Endodermal cell (in vitro differentiated cells): ENCODE measurements around the gene LAMA2. TPM values are rescaled to one million over a fixed set of nuclear protein-coding genes. Genes with fewer than 3 reads are reported as not detected.

Experiments used
- DNase-seq: peaks from one replicate; pipeline ENCODE4 v3.0.0-alpha.2; 2017
- H3K27ac ChIP-seq: 2 replicates; pipeline ENCODE4 v1.5.1; 2013; ENCODE audit warnings: mild to moderate bottlenecking, low read depth, low read length, moderate library complexity
- H3K27me3 ChIP-seq: 2 replicates; pipeline ENCODE4 v1.6.1; 2013; ENCODE audit warnings: mild to moderate bottlenecking, low read length, moderate library complexity; ENCODE audit not compliant: insufficient read depth, control insufficient read depth, poor library complexity, severe bottlenecking
- H3K36me3 ChIP-seq: 2 replicates; pipeline ENCODE4 v1.7.0; 2013; ENCODE audit warnings: mild to moderate bottlenecking, low read length, moderate library complexity; ENCODE audit not compliant: control insufficient read depth, insufficient read depth
- H3K4me1 ChIP-seq: one replicate; pipeline ENCODE4 v1.7.0; 2013; ENCODE audit warnings: low read length; ENCODE audit not compliant: control insufficient read depth, insufficient read depth
- H3K4me3 ChIP-seq: 2 replicates; pipeline ENCODE4 v1.5.1; 2013; ENCODE audit warnings: mild to moderate bottlenecking, low read length, moderate library complexity
- H3K9ac ChIP-seq: 2 replicates; pipeline ENCODE4 v1.6.1; 2013; ENCODE audit warnings: mild to moderate bottlenecking, low read length, moderate library complexity; ENCODE audit not compliant: poor library complexity, severe bottlenecking; ENCODE audit errors: extremely low read depth
- H3K9me3 ChIP-seq: 2 replicates; pipeline ENCODE4 v1.6.1; 2013; ENCODE audit warnings: mild to moderate bottlenecking, low read length, moderate library complexity; ENCODE audit not compliant: control insufficient read depth
- H3K27ac Mint-ChIP-seq: 2 replicates; pipeline ENCODE4 v1.8.0; 2020; ENCODE audit warnings: mixed read lengths
- H3K27me3 Mint-ChIP-seq: 2 replicates; pipeline ENCODE4 v1.8.0; 2021; ENCODE audit warnings: mild to moderate bottlenecking, mixed read lengths; ENCODE audit not compliant: insufficient read depth
- H3K36me3 Mint-ChIP-seq: 2 replicates; pipeline ENCODE4 v1.8.0; 2020; ENCODE audit warnings: low read depth, mixed read lengths
- H3K4me1 Mint-ChIP-seq: 2 replicates; pipeline ENCODE4 v1.8.0; 2020; ENCODE audit warnings: mixed read lengths
- H3K4me3 Mint-ChIP-seq: 2 replicates; pipeline ENCODE4 v1.8.0; 2020; ENCODE audit warnings: mild to moderate bottlenecking, moderate library complexity, mixed read lengths
- H3K9me3 Mint-ChIP-seq: 2 replicates; pipeline ENCODE4 v1.8.0; 2020; ENCODE audit warnings: mild to moderate bottlenecking, mixed read lengths
- WGBS, 2 experiments: methylation state at CpG; one replicate each; pipeline versions ENCODE4 v1.1.5 to v1.1.7; 2013; ENCODE audit warnings: missing lambda C conversion rate in 2 of 2, mixed read lengths in 1 of 2; ENCODE audit not compliant: insufficient coverage in 1 of 2, insufficient read length in 1 of 2; 5-methylcytosine and 5-hydroxymethylcytosine counted together
- total RNA-seq, 2 donors: library from RNA; stranded (reverse); fragmentation: NEBNext Ultra II Directional in 1 of 2; extraction: Animal tissue kit (Norgen Biotek cat#: 25700) in 1 of 2; gene quantifications; 2 replicates in 1 of 2; 3 replicates in 1 of 2; pipeline ENCODE4 v1.2.1, GENCODE V29; 2021
- TF ChIP-seq, protein P1 (sequence below): fragments of 200-600 bp; sonication (generic); conservative IDR thresholded peaks from 2 replicates; pipeline ENCODE4 v1.5.0; 2021; ENCODE audit warnings: antibody characterized with exemption, mild to moderate bottlenecking

Gene LAMA2
- total RNA-seq, 2 donors from 2014 or later, result 2.3 to 4.1 TPM

DNA sequence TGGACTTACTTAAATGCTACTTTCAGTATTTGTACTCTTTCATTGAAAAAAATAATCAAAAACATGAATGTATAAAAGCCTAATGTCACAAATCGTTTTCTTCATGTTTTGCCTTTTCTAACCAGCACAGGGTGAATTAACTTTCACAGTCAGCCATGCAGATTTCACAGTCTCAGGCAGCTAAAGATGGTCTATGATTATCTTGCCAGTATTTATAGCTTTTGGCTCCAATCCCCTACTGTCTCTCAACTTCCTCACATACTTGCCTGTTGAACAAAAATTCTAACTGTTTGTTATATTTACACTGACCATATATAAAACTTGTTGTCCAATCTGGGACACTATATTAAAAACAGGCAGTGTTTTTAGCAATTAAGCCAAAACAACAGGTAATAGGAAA, 468.9 kb downstream of the LAMA2 start:
- Mint-ChIP-seq H3K36me3 (no peaks in the 10 kb centered on the region), H3K27me3 (no peaks in the 10 kb centered on the region), H3K4me3 (no peak overlapping the region), H3K4me1 (peaks cover 15% of the 10 kb centered on the region), H3K9me3 (no peaks in the 10 kb centered on the region), H3K27ac (no peak overlapping the region)
- 86 to 87% methylated on average over 1 of the region's 1 CpG for WGBS, 2 experiments
- H3K9me3 ChIP-seq, result no peaks in the 10 kb centered on the region
- H3K4me3 ChIP-seq, result no peak overlapping the region
- H3K4me1 ChIP-seq, result no peaks in the 10 kb centered on the region
- DNase-seq, result no peak
- H3K27ac ChIP-seq, result no peak overlapping the region
- no peak overlapping the region for H3K9ac ChIP-seq
- TF ChIP-seq, protein P1, sequence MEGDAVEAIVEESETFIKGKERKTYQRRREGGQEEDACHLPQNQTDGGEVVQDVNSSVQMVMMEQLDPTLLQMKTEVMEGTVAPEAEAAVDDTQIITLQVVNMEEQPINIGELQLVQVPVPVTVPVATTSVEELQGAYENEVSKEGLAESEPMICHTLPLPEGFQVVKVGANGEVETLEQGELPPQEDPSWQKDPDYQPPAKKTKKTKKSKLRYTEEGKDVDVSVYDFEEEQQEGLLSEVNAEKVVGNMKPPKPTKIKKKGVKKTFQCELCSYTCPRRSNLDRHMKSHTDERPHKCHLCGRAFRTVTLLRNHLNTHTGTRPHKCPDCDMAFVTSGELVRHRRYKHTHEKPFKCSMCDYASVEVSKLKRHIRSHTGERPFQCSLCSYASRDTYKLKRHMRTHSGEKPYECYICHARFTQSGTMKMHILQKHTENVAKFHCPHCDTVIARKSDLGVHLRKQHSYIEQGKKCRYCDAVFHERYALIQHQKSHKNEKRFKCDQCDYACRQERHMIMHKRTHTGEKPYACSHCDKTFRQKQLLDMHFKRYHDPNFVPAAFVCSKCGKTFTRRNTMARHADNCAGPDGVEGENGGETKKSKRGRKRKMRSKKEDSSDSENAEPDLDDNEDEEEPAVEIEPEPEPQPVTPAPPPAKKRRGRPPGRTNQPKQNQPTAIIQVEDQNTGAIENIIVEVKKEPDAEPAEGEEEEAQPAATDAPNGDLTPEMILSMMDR, result no peak
- no peaks in the 10 kb centered on the region for H3K36me3 ChIP-seq
- no peaks in the 10 kb centered on the region for H3K27me3 ChIP-seq

DNA sequence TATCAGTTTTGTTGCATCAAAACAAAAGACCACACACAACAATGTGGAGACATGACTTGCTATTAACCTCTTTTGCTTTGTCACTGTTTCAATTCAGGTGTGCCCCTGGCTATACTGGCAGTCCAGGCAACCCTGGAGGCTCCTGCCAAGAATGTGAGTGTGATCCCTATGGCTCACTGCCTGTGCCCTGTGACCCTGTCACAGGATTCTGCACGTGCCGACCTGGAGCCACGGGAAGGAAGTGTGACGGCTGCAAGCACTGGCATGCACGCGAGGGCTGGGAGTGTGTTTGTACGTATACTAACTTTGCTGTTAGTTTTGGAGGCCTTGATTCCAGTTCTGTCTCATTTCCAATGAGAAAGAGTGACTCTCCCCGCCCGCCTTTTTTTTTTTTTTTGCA, 470.1 kb downstream of the LAMA2 start:
- no peaks in the 10 kb centered on the region for H3K27me3 Mint-ChIP-seq
- no peaks in the 10 kb centered on the region for H3K9me3 Mint-ChIP-seq
- TF ChIP-seq, protein P1, result no peak
- Histone ChIP-seq H3K9me3 (no peaks in the 10 kb centered on the region), H3K27me3 (no peaks in the 10 kb centered on the region), H3K9ac (no peak overlapping the region), H3K4me3 (no peak overlapping the region), H3K4me1 (no peaks in the 10 kb centered on the region), H3K36me3 (no peaks in the 10 kb centered on the region), H3K27ac (no peak overlapping the region)
- H3K4me3 Mint-ChIP-seq, result no peak overlapping the region
- 89 to 90% methylated on average over 6 to 9 of the region's 9 CpGs for WGBS, 2 experiments
- DNase-seq, result no peak
- H3K27ac Mint-ChIP-seq, result no peak overlapping the region
- H3K36me3 Mint-ChIP-seq, result no peaks in the 10 kb centered on the region
- H3K4me1 Mint-ChIP-seq, result peaks cover 15% of the 10 kb centered on the region

DNA sequence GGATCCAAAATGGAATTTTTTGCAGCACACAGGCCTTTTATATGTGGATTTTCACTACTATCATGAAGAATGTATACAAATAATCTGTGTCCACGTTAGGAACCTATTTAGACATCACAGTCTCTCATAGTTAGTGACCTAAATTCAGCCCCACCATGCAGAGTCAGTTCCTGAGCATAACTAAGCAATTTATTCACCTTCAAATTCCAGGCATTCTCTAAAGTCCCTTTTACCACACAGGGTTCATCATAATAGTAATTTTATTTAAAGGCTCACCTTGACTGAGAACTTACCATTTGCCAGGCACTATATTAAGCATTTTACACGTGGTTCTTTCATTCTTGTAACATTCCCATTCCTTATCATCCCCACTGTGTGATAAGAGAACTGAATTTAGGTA, 473.2 kb downstream of the LAMA2 start:
- no peak overlapping the region for H3K27ac Mint-ChIP-seq
- H3K4me1 Mint-ChIP-seq, result peaks cover 15% of the 10 kb centered on the region
- Histone ChIP-seq H3K27ac (no peak overlapping the region), H3K9ac (no peak overlapping the region), H3K4me1 (no peaks in the 10 kb centered on the region), H3K27me3 (no peaks in the 10 kb centered on the region), H3K36me3 (no peaks in the 10 kb centered on the region), H3K9me3 (no peaks in the 10 kb centered on the region), H3K4me3 (no peak overlapping the region)
- 75 to 77% methylated on average over 1 to 2 of the region's 2 CpGs for WGBS, 2 experiments
- H3K9me3 Mint-ChIP-seq, result no peaks in the 10 kb centered on the region
- no peaks in the 10 kb centered on the region for H3K36me3 Mint-ChIP-seq
- no peak overlapping the region for H3K4me3 Mint-ChIP-seq
- no peak for DNase-seq
- no peaks in the 10 kb centered on the region for H3K27me3 Mint-ChIP-seq
- TF ChIP-seq, protein P1, result no peak
